Forelimb muscle (tissue), 1 donor: ENCODE measurements around the gene SRCIN1. TPM values are rescaled to one million over a fixed set of nuclear protein-coding genes. Genes with fewer than 3 reads are reported as not detected.
"Not testable (repeated sequence)": the region's sequence is repeated elsewhere in the genome, so short reads cannot be mapped to it uniquely, and the experiment has no call there.

ENCODE experiments used
- DNase-seq: peaks from one replicate; pipeline ENCODE4 v3.0.0-alpha.2; 2013; ENCODE audit warnings: low read depth
- polyA plus RNA-seq: library from polyadenylated mRNA; unstranded; fragments of 120-200 nt; gene quantifications from one replicate; pipeline ENCODE4 v1.2.1, GENCODE V29; 2013; ENCODE audit not compliant: insufficient read length

SRCIN1 gene
- polyA plus RNA-seq, 1 donor: 0.96 TPM

DNA sequence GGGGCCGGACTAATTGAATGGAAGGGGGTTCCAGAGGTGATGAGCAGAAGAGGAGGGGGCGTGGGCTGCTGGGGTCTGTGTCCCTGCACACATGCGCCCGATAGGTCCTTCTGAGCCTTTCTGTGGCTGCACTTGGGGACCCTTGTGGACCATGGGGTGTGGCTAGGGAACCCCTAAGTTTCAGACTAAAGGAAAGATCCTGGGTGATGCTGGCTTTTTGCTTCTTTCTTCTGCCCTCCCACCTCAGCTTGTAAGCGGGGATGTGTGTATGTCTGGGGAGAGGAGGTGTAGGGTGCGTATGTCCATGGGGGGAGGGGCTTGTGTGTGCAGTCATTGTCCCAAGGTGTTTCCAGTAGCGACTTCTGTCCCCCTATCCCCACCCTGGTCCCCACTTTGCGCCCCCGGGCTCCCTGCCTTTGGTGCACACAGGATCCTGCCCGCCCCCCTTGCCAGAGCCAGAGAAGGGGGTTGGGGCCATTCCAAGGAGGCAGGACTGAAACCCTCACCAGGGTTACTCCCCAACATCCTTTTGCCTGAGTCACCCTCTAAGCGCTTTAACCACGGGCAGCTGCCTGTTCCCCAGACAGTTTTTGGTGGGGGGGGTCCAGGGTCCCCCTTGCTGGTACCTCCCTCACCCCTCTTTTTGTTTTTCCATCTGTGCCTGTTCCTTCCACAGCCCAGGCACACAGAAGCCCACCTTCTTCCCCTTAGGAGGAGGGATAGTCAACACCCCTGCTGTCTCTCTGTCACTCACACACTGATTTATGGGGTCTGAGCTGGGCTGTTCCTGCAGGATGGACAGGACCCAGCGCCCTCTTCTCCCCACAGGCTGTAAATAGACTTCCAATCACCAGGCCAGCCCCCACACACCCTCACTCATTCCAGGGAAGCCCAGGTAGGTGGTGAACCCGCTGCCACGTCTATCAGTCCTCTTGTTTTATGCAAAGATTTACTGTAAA is 94.3 kb downstream of the SRCIN1 start:
- no peak for DNase-seq

- DNase-seq: no peak
Measured at GRCh38 chr17:38510421-38511149, 95.2 kb downstream of the SRCIN1 start.

DNA sequence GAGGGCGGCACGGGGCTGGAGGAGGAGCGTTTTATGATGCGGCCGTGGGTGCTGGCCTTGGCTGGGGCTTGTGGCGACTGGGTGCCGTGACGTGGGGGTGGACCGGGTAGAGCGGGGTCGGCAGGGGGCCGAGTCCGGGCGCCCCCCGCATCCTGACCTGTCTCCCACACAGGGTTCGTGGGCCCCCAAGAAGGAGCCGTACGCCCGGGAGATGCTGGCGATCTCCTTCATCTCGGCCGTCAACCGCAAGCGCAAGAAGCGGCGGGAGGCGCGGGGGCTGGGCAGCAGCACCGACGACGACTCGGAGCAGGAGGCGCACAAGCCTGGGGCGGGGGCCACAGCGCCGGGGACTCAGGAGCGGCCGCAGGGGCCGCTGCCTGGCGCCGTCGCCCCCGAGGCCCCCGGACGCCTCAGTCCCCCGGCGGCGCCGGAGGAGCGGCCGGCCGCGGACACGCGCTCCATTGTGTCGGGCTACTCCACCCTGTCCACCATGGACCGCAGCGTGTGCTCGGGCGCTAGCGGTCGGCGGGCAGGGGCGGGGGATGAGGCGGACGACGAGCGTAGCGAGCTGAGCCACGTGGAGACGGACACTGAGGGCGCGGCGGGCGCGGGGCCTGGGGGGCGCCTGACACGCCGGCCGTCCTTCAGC is 95.9 kb downstream of the SRCIN1 start:
- no peak for DNase-seq

DNA sequence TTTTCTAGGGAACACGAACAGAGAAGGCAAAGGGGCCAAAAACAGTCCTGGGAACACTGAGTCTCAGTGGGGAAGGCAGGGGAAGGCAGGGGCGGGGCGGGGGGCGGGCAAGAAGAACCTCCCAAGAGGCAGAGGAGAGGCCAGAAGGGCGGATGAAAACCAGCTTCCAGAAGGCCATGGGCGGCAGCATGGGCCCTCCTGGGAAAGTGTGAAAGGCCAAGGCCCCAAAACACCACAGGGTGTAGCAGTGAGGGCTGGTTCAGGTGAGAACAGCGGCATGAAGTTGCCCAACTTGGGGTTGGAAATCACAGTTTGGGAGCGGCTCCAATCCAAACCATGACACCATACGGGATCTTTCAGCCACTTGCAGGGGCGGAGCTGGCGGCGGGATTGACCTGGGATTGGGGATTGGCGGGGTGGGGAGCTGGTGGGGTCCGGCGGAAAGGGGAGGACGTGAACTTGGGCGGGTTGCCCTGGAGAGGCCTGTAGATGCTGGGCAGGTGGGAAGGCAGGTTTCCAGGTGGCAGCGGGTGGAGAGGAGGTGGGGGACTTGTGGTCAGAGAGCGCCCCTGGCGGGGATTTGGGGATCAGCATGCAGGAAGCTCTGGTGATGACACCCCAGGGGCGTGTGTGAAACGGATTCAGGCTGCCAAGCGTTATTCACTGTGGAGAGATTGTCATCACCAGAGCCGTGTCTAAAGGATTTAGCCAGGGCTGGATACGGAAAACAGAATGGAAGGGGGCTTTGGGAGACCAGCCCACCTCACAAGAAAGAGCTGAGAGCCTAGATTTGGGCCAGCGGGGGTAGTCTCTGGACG is 96.6 kb downstream of the SRCIN1 start:
- DNase-seq: peak; percentile 46

DNA sequence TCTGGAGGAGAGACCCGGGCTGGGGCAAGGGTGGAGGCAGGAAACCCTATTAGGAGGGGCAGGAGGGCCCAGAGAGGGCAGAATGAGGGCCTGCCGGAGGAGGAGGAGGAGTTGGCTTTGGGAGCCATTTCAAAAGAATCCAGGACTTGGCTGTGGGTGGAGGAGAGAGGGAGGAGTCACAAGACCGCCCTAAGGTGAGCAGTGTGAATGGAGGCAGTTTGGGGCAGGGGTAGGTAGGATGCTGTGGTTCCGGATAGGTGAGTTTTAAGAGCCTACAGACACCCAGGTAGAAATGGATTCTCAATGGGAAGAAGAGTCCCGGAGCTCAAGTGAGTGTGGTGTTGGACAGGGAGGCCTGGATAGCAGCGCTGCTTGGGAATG is 97.2 kb downstream of the SRCIN1 start:
- no peak for DNase-seq

- no peak for DNase-seq
Measured at GRCh38 chr17:38507921-38508569, 97.7 kb downstream of the SRCIN1 start.

GRCh38 chr17:38507436-38507835 is 98.3 kb downstream of the SRCIN1 start:
- DNase-seq: no peak

DNA sequence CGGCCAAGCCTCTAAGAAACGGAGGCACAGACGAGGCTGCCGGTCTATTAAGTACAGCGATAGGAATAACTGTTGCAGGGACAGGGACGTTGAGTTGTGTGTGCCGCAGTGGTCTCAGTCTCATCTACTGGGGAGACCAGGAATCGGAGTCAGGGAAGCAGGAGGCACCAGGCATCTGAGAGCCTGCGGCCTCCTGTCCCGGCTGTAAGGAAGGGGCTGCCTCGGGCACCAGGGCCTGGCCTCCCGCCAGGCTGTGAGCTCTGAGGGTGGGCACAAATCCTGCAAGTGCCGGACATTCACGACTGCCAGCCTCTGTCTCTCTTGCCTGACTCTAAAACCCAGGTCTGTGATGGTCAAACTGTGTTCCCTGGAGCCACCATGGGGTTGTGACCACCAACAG is 101.5 kb downstream of the SRCIN1 start:
- no peak for DNase-seq

DNA sequence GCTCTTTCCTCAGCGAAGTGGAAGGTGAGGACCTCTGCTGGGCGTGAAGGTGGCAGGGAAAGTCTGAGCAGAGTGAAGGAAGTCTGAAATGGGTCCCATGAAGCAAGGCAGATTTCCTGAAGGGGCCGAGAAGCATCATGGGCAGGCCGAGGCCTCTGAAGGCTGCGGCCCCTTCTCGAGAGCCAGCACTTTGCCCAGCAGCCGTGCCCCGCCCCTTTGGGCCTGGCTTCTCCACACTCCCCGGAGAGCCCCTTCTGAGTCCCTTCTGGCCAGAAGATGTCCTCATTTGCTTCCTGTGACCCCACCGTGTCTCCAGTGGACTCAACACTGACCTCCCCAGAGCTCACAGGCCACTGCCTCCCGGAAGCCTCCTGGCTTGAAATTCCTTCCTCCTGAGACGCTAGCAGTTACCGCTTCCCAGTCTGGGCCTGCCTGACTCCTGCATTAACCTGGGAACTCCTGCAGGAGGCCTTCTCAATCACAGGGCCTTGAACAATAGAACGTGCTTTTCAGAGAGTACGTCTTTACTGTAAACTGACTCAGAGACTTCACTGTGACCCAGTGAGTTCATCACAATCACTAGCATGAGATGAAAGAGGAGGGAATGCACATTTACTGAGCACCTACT is 102.4 kb downstream of the SRCIN1 start:
- not testable (repeated sequence) for DNase-seq

DNA sequence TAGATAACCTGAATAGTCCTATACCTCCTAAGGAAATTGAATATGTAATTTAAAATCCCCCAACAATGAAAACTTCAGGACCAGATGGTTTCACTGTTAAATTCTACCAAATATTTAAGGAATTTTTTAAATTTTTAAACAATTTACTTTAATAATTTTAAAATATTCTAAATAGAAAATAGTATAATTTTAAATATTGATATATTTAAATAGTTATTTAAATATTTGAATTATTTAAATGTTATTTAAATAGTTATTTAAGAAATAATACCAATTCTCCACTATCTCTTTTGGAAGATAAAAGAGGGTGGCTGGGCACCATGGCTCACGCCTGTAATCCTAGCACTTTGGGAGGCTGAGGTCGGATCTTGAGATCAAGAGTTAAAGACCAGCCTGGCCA is 104.0 kb downstream of the SRCIN1 start:
- not testable (repeated sequence) for DNase-seq

GRCh38 chr17:38499230-38499629 is 106.5 kb downstream of the SRCIN1 start:
- not testable (repeated sequence) for DNase-seq

- no peak for DNase-seq
Measured at GRCh38 chr17:38498353-38498752, 107.4 kb downstream of the SRCIN1 start.

DNA sequence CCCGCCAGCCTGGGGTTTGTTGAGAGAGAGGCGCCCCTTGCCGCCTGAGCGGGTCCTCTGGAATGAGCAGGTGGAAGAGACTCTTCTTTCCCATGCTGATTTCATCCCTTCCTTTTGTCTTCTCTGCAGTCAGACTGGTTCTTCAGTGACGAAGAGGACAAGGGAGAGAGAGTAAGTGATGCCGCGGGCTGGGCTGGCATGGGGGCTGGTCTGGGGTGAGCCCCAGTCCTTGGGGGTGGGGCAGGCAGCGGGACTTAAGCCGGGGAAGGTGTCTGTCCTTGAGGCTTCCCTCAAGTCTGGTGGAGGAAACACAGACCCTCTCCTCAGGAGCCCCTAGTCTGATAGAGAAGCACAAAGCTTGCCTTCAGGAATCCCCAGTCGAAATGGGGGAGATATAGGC is 108.1 kb downstream of the SRCIN1 start:
- not testable (repeated sequence) for DNase-seq

DNA sequence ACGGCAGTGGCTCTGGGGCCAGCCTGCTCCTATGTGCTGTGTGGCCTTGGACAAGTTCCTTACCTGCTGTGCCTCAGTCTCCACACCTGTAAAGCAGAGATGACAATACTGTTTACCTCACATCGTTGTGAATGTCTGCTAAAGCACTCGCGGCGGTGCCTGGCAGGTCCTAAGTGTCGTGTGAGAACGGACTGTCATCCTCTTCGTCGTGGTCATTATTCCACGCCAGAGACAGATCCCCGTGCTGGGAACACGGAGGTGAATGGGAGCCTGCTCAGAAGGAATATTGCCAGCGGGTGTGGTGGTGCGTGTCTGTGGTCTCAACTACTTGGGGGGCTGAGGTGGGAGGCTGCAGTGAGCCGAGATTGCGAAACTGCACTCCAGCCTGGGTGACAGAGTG is 111.6 kb downstream of the SRCIN1 start:
- DNase-seq: not testable (repeated sequence)

- peak; percentile 60 for DNase-seq
Measured at GRCh38 chr17:38492067-38493040, 113.4 kb downstream of the SRCIN1 start.

- not testable (repeated sequence) for DNase-seq
Measured at GRCh38 chr17:38491346-38492066, 114.2 kb downstream of the SRCIN1 start.

DNA sequence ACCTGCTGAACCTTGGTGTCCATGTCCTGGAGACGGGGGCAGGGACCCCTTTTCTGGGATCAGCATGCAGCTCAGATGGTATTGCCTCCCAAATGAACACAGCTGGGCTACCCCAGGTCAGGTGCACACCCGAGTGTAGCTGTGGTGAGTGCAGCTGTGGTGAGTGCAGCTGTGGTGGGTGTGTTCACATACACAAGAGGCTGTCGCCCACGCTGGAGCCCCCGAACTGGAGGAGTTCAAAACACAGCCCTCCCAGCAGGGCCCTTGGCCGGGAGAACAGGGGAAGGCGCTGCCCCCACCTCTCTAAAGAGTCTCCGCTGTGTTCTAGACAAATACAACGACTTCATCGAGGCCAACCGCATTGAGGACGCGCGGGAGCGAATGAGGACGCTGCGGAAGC is 116.0 kb downstream of the SRCIN1 start:
- DNase-seq: not testable (repeated sequence)

DNA sequence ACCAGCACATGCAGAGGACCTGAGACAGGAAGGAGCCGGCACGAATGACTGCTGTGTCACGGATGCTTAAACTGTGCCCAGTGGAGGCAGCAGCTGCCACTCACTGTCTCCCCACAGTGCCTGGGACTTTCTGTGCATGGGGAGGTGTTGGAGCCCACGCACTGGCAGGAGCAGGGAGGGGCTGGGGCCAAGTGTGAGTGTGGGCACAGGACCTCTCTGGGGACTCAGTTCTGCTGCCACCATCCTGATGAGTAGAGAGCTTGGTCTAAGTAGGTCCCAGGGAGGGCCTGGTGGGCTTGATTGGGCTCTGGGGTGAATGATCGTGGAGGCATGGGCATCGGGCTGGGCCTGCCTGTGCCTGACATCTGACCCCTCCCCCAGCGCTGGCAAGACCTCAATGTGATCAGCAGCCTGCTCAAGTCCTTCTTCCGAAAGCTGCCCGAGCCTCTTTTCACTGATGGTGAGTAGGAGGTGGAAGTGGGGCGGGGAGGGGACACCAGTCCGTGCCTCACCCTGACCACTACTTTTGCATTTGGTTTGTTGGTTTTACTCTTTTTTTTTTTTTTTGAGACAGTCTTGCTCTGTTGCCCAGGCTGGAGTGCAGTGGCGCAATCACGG is 120.0 kb downstream of the SRCIN1 start:
- DNase-seq: not testable (repeated sequence)
